GM06990 (cell line): ENCODE results near the gene S100A10.

ENCODE experiments used
- DNase-seq: peaks from one replicate; pipeline ENCODE4 v3.0.0-alpha.2; 2011; ENCODE audit not compliant: insufficient read length; ENCODE audit errors: extremely low read depth
- H3K27me3 ChIP-seq: replicated peaks from 2 replicates; pipeline ENCODE4 v1.6.0; 2011; ENCODE audit warnings: low read length; ENCODE audit not compliant: control insufficient read depth, insufficient read depth
- H3K36me3 ChIP-seq: 2 replicates; pipeline ENCODE4 v1.5.1; 2011; ENCODE audit warnings: low read length; ENCODE audit not compliant: control insufficient read depth, insufficient read depth
- H3K4me3 ChIP-seq: replicated peaks from 2 replicates; pipeline ENCODE4 v1.5.1; 2011; ENCODE audit warnings: low read depth, mild to moderate bottlenecking, control low read depth, low read length
- CTCF ChIP-seq: IDR thresholded peaks from 2 replicates; pipeline ENCODE4 v1.5.1; 2011; ENCODE audit warnings: low read length, control low read depth, mild to moderate bottlenecking, inconsistent platforms; ENCODE audit not compliant: insufficient read depth, poor library complexity, severe bottlenecking

Gene S100A10

DNA sequence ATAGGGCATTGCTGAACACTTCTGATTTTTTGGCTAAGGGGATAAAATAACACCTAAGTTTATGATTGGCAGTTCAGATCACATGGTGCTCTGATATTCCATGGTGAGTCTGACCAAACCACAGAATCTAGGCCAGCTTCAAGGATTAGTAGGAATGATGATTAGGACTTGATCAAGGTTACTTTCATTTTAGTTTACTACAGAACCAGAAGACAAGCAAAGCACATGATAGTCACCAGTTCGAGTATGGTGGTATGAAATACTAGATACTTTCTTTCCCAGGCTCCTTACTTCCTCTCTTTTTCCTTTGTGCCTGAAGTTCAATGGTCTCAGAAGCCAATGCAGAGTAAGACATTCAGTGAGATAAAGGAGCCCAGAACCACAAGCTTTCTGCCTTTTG is 26.6 kb downstream of the S100A10 start:
- DNase-seq = no peak
- Histone ChIP-seq H3K4me3 (no peak overlapping the region), H3K36me3 (no peaks in the 10 kb centered on the region), H3K27me3 (no peaks in the 10 kb centered on the region; the same call in 1 of the 2 replicates)
- TF ChIP-seq CTCF = no peak

DNA sequence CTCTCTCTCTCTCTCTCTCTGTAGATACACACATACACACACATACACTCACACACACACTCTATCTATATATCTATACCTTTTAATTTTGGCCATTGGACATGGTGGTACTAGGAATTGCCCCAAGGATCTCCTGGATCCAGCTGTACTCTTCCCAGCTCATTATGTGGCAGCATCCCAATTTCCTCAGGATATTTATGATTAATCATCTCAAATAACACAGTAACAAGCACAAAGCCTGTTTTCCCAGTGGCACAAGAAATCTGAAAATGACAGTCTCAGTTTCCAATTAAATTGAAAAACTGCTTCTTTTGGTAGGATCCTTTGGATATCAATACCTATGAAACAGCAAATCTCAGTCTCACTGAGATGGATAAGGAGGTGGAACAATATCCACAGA is 27.6 kb downstream of the S100A10 start:
- Histone ChIP-seq H3K4me3 (no peak overlapping the region), H3K27me3 (no peaks in the 10 kb centered on the region; the same call in 1 of the 2 replicates), H3K36me3 (no peaks in the 10 kb centered on the region)
- no peak for DNase-seq
- TF ChIP-seq CTCF = no peak

GRCh38 chr1:151964510-151964909 is 29.1 kb downstream of the S100A10 start:
- Histone ChIP-seq H3K36me3 (no peaks in the 10 kb centered on the region), H3K4me3 (no peak overlapping the region), H3K27me3 (no peaks in the 10 kb centered on the region; the same call in 1 of the 2 replicates)
- DNase-seq = no peak
- TF ChIP-seq CTCF = no peak

GRCh38 chr1:151963288-151963687 is 30.4 kb downstream of the S100A10 start:
- TF ChIP-seq CTCF = no peak

GRCh38 chr1:151961833-151962232 is 31.8 kb downstream of the S100A10 start:
- Histone ChIP-seq H3K4me3 (no peak overlapping the region), H3K27me3 (no peaks in the 10 kb centered on the region; the same call in 1 of the 2 replicates), H3K36me3 (no peaks in the 10 kb centered on the region)
- no peak for TF ChIP-seq CTCF
- no peak for DNase-seq

More at GRCh38 chr1:151963288-151963687, 30.4 kb downstream of the S100A10 start:
- DNase-seq = no peak
- H3K4me3 ChIP-seq = no peak overlapping the region
- H3K27me3 ChIP-seq = no peaks in the 10 kb centered on the region; the same call in 1 of the 2 replicates
- no peaks in the 10 kb centered on the region for H3K36me3 ChIP-seq
